GM21619 (cell line): ENCODE measurements around the gene RPLP2.

Source experiments
- ATAC-seq: cut with Tn5 transposase; IDR thresholded peaks from one replicate; pipeline ENCODE4 v1.9.1; 2021; ENCODE audit not compliant: unreplicated experiment

RPLP2 gene

GRCh38 chr11:846496-847098 lies 36.8 kb downstream of the RPLP2 start:
- ATAC-seq = no peak

- no peak for ATAC-seq
Measured at GRCh38 chr11:847876-848275, 38.1 kb downstream of the RPLP2 start.

- ATAC-seq = no peak
Measured at GRCh38 chr11:848380-848931, 38.7 kb downstream of the RPLP2 start.

GRCh38 chr11:849104-849824 lies 39.5 kb downstream of the RPLP2 start:
- ATAC-seq = no peak

- no peak for ATAC-seq
Measured at GRCh38 chr11:849951-850774, 40.4 kb downstream of the RPLP2 start.

GRCh38 chr11:850775-851763 lies 41.3 kb downstream of the RPLP2 start:
- ATAC-seq = no peak

- ATAC-seq = no peak
Measured at GRCh38 chr11:852762-853161, 43.0 kb downstream of the RPLP2 start.

GRCh38 chr11:853682-854448 lies 44.1 kb downstream of the RPLP2 start:
- ATAC-seq = no peak

- ATAC-seq = no peak
Measured at GRCh38 chr11:854601-855329, 45.0 kb downstream of the RPLP2 start.

GRCh38 chr11:855330-855674 lies 45.5 kb downstream of the RPLP2 start:
- no peak for ATAC-seq

GRCh38 chr11:855796-856195 lies 46.0 kb downstream of the RPLP2 start:
- no peak for ATAC-seq

- no peak for ATAC-seq
Measured at GRCh38 chr11:856397-856796, 46.6 kb downstream of the RPLP2 start.

- ATAC-seq = no peak
Measured at GRCh38 chr11:858053-858761, 48.4 kb downstream of the RPLP2 start.

- ATAC-seq = no peak
Measured at GRCh38 chr11:858762-859339, 49.1 kb downstream of the RPLP2 start.

- no peak for ATAC-seq
Measured at GRCh38 chr11:859394-860131, 49.8 kb downstream of the RPLP2 start.

- no peak for ATAC-seq
Measured at GRCh38 chr11:860234-861104, 50.7 kb downstream of the RPLP2 start.

- no peak for ATAC-seq
Measured at GRCh38 chr11:861105-861479, 51.3 kb downstream of the RPLP2 start.
